Suprapubic skin (tissue), 4 donors: ENCODE measurements around the gene LPP. TPM values are rescaled to one million over a fixed set of nuclear protein-coding genes. Genes with fewer than 3 reads are reported as not detected.

Experiments
- DNase-seq, 2 donors: peaks; one replicate each; pipeline ENCODE4 v3.0.0-alpha.2; 2019; ENCODE audit warnings: low spot score in 2 of 2
- H3K27ac ChIP-seq: fragments of 200-600 bp; sonication (generic); one replicate; pipeline ENCODE4 v1.5.1; 2019
- H3K27me3 ChIP-seq: fragments of 200-600 bp; sonication (generic); one replicate; pipeline ENCODE4 v1.5.1; 2019
- H3K36me3 ChIP-seq: fragments of 200-600 bp; sonication (generic); one replicate; pipeline ENCODE4 v1.5.1; 2019
- H3K4me1 ChIP-seq: fragments of 200-600 bp; sonication (generic); one replicate; pipeline ENCODE4 v1.5.1; 2019
- H3K4me3 ChIP-seq: fragments of 200-600 bp; sonication (generic); one replicate; pipeline ENCODE4 v1.5.1; 2019; ENCODE audit warnings: mild to moderate bottlenecking
- H3K9me3 ChIP-seq: fragments of 200-600 bp; sonication (generic); one replicate; pipeline ENCODE4 v1.5.1; 2019
- EP300 ChIP-seq: sonication (generic); formaldehyde crosslinking; IDR thresholded peaks from one replicate; pipeline ENCODE4 v1.6.1; 2017; ENCODE audit warnings: antibody characterized with exemption
- POLR2A ChIP-seq, 2 donors: fragments of 450-650 bp; IDR thresholded peaks; one replicate each; pipeline ENCODE4 v1.6.1; 2017; ENCODE audit warnings: antibody characterized with exemption in 2 of 2, mild to moderate bottlenecking in 2 of 2, moderate library complexity in 2 of 2
- POLR2AphosphoS5 ChIP-seq, 3 donors: sonication (generic); formaldehyde crosslinking; IDR thresholded peaks; one replicate each; pipeline ENCODE4 v1.6.1; 2017; ENCODE audit warnings: antibody characterized with exemption in 3 of 3
- WGBS: methylation state at CpG from one replicate; pipeline ENCODE4 v1.1.5; 2018; 5-methylcytosine and 5-hydroxymethylcytosine counted together
- total RNA-seq, 4 donors: library from RNA; depleted of rRNA; stranded (reverse); fragments of >200 nt; gene quantifications; one replicate each; pipeline ENCODE4 v1.1.0, GENCODE V29; 2016
- TF ChIP-seq, protein P1 (sequence below), 2 donors: fragments of 200-600 bp in 1 of 2; fragments of 450-650 bp in 1 of 2; sonication (generic) in 1 of 2; IDR thresholded peaks; one replicate each; pipeline ENCODE4 v1.5.1; 2016 to 2019; ENCODE audit warnings: antibody characterized with exemption in 2 of 2, mild to moderate bottlenecking in 1 of 2, moderate library complexity in 1 of 2

The LPP gene
- total RNA-seq, 4 donors from 2014 or later, result 56.8 to 127 (median 84.2) TPM

DNA sequence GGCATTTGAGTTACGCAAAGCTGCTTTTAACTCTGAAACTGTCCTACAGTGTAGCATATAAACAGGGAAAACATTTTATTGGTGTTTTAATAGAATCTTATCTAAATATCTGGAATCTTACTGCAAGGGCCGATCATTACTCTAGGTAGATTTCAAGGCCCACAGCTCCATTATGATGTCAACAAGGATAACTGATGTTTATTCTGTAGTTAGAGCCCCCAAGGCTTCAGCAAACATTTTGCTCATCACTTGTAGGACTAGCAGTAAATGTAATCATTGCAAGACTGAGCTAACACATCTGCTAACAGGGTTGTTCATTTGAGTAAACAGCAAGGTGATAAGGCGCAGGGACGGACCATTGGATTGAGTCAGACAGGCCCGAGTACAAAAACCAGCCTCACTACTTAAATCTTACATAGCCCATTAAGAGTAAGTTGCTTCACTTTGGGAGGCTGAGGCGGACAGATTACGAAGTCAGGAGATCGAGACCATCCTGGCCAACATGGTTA lies 685.3 kb downstream of the LPP start:
- Histone ChIP-seq H3K27me3 (no peaks in the 10 kb centered on the region), H3K4me1 (peaks cover 15% of the 10 kb centered on the region), H3K4me3 (no peak overlapping the region), H3K9me3 (no peaks in the 10 kb centered on the region), H3K36me3 (no peaks in the 10 kb centered on the region), H3K27ac (no peak overlapping the region)
- TF ChIP-seq EP300 (no peak), POLR2A (IDR thresholded peaks at IDR 0.05) (no peak), POLR2AphosphoS5 (IDR thresholded peaks at IDR 0.05) (no peak)
- TF ChIP-seq, protein P1, sequence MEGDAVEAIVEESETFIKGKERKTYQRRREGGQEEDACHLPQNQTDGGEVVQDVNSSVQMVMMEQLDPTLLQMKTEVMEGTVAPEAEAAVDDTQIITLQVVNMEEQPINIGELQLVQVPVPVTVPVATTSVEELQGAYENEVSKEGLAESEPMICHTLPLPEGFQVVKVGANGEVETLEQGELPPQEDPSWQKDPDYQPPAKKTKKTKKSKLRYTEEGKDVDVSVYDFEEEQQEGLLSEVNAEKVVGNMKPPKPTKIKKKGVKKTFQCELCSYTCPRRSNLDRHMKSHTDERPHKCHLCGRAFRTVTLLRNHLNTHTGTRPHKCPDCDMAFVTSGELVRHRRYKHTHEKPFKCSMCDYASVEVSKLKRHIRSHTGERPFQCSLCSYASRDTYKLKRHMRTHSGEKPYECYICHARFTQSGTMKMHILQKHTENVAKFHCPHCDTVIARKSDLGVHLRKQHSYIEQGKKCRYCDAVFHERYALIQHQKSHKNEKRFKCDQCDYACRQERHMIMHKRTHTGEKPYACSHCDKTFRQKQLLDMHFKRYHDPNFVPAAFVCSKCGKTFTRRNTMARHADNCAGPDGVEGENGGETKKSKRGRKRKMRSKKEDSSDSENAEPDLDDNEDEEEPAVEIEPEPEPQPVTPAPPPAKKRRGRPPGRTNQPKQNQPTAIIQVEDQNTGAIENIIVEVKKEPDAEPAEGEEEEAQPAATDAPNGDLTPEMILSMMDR (IDR thresholded peaks at IDR 0.05), result no peak
- DNase-seq, result no peak
- WGBS, result 95% methylated on average over 8 of the region's 8 CpGs

DNA sequence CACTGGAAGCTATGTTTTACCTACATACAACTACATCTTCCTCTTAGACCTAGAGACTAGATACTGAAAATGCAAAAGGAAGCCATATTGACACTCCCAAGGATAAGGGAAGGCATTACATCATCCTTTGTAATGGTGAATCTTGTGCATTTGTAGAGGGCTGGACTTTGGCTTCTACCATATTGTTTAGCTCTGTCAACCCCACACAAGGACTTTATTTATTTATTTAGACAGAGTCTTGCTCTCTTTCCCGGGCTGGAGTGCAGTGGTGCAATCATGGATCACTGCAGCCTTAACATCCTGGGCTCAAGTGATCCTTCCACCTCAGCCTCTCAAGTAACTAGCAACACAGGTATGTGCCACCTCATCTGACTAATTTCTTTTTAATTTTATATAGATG lies 686.3 kb downstream of the LPP start:
- peaks cover 11% of the 10 kb centered on the region for H3K4me1 ChIP-seq
- WGBS, result 92% methylated on average over 1 of the region's 1 CpG
- H3K27me3 ChIP-seq, result no peaks in the 10 kb centered on the region
- no peaks in the 10 kb centered on the region for H3K9me3 ChIP-seq
- H3K27ac ChIP-seq, result no peak overlapping the region
- H3K4me3 ChIP-seq, result no peak overlapping the region
- DNase-seq, result no peak
- no peaks in the 10 kb centered on the region for H3K36me3 ChIP-seq
- TF ChIP-seq EP300 (no peak), POLR2A (IDR thresholded peaks at IDR 0.05) (no peak), POLR2AphosphoS5 (IDR thresholded peaks at IDR 0.05) (no peak)
- TF ChIP-seq, protein P1 (IDR thresholded peaks at IDR 0.05), result no peak

DNA sequence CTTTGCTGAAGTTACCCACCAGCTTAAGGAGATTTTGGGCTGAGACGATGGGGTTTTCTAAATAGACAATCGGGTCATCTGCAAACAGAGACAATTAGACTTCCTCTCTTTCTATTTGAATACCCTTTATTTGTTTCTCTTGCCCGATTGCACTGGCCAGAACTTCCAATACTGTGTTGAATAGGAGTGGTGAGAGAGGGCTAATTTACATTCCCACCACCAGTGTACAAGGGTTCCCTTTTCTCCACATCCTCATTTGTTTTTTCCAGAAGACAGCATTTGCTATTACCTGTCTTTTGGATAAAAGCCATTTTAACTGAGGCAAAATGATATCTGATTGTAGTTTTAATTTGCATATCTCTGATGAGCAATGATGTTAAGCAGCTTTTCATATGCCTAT lies 687.9 kb downstream of the LPP start:
- 61% methylated on average over 3 of the region's 3 CpGs for WGBS
- TF ChIP-seq EP300 (no peak), POLR2AphosphoS5 (IDR thresholded peaks at IDR 0.05) (no peak)
- no peaks in the 10 kb centered on the region for H3K36me3 ChIP-seq
- peaks cover 15% of the 10 kb centered on the region for H3K4me1 ChIP-seq
- H3K27ac ChIP-seq, result no peak overlapping the region
- no peak for DNase-seq
- H3K9me3 ChIP-seq, result no peaks in the 10 kb centered on the region
- H3K27me3 ChIP-seq, result no peaks in the 10 kb centered on the region
- no peak overlapping the region for H3K4me3 ChIP-seq

- no peak for DNase-seq
- no peak overlapping the region for H3K4me3 ChIP-seq
- H3K27me3 ChIP-seq, result no peaks in the 10 kb centered on the region
- H3K36me3 ChIP-seq, result no peaks in the 10 kb centered on the region
- no peak overlapping the region for H3K27ac ChIP-seq
- peaks cover 16% of the 10 kb centered on the region for H3K4me1 ChIP-seq
- H3K9me3 ChIP-seq, result no peaks in the 10 kb centered on the region
- WGBS, result 79% methylated on average over 1 of the region's 1 CpG
- no peak for TF ChIP-seq POLR2A (IDR thresholded peaks at IDR 0.05)
- TF ChIP-seq POLR2AphosphoS5 (IDR thresholded peaks at IDR 0.05), result no peak
- no peak for TF ChIP-seq EP300
- TF ChIP-seq, protein P1 (IDR thresholded peaks at IDR 0.05), result no peak
Measured at GRCh38 chr3:188842639-188843038, 688.7 kb downstream of the LPP start.

DNA sequence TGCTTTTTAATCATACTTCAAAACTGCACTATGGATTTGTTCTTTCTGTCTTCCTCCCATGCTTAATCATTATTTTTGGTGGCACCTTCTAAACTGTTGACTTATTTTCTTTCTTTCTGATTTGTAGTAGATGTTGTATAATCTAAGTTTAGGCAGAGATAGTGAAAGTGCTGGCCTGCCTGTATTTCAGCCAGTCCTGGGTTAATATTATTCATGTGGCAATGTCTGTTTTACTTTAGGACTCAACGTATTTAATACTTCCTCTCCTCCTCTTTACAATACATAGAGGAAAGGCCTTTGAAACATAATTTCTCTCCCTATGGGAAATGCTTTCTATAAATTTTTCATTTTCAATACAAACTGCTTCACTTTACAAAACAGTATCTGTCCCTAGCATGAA lies 690.1 kb downstream of the LPP start:
- no peak overlapping the region for H3K4me3 ChIP-seq
- TF ChIP-seq, protein P1 (IDR thresholded peaks at IDR 0.05), result no peak
- TF ChIP-seq EP300, result no peak
- no peaks in the 10 kb centered on the region for H3K9me3 ChIP-seq
- no peak overlapping the region for H3K27ac ChIP-seq
- no peaks in the 10 kb centered on the region for H3K27me3 ChIP-seq
- H3K4me1 ChIP-seq, result peaks cover 16% of the 10 kb centered on the region
- WGBS, result 52% methylated on average over 1 of the region's 1 CpG
- no peak for DNase-seq
- no peaks in the 10 kb centered on the region for H3K36me3 ChIP-seq

- Histone ChIP-seq H3K4me1 (peaks cover 16% of the 10 kb centered on the region), H3K36me3 (no peaks in the 10 kb centered on the region), H3K27ac (no peak overlapping the region), H3K27me3 (no peaks in the 10 kb centered on the region), H3K4me3 (no peak overlapping the region), H3K9me3 (no peaks in the 10 kb centered on the region)
- 79% methylated on average over 3 of the region's 3 CpGs for WGBS
- TF ChIP-seq, protein P1 (IDR thresholded peaks at IDR 0.05), result no peak
- TF ChIP-seq POLR2AphosphoS5 (IDR thresholded peaks at IDR 0.05) (no peak), EP300 (no peak), POLR2A (IDR thresholded peaks at IDR 0.05) (no peak)
- no peak for DNase-seq
Measured at GRCh38 chr3:188845514-188845913, 691.6 kb downstream of the LPP start.
